ENCODE measurements around the gene TPO.

Gene TPO

DNA sequence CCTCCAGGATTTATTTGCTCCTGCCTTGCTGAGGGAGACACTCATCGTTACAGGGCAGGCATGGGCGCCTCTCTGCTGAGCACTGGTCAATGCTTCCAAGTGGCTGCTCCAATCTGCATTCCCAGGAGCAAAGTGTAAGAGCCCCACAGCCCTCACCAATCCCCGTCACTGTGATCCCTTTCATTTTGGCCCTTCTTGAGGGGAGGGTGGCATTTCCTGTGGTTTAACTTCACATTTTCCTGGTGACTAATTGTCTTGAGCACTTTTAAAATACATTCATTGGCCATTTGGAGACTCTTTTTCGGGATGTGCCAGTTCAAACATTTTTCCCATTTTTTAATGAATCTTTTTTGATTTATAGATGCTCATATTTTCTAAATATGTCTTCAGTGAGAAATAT lies 33.0 kb downstream of the TPO start:
- DNase-seq (ENCODE audit: low spot score), result no peak
- TF ChIP-seq CTCF (IDR thresholded peaks at IDR 0.05; ENCODE audit: extremely low read depth, missing control alignments), result no peak

- no peak for DNase-seq (ENCODE audit: low spot score)
- TF ChIP-seq CTCF (IDR thresholded peaks at IDR 0.05; ENCODE audit: extremely low read depth, missing control alignments), result no peak
Observed at GRCh38 chr2:1448009-1448408, 34.7 kb downstream of the TPO start.

GRCh38 chr2:1450915-1451314 lies 37.7 kb downstream of the TPO start:
- TF ChIP-seq CTCF (IDR thresholded peaks at IDR 0.05; ENCODE audit: extremely low read depth, missing control alignments), result no peak
- DNase-seq (ENCODE audit: low spot score), result no peak

DNA sequence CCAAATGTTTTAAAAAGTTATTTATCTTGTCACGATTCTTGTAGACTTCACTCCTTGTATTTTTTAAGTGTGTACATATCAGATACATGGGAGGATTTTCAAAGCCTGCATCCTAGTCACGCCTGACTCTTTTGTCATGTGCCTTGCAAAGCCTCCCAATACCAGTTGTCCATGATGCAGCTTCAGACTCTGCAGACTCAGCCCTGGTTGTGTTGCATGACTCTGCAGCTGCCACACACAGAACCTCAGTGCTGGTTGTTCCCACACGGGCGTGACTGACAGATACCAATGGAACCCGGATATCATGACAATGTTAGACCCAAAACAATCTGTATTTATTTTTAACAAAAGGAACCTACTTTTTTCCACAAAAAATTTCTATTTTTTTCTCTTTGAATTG lies 38.2 kb downstream of the TPO start:
- TF ChIP-seq CTCF (IDR thresholded peaks at IDR 0.05; ENCODE audit: extremely low read depth, missing control alignments), result no peak
- DNase-seq (ENCODE audit: low spot score), result no peak

GRCh38 chr2:1453561-1453960 lies 40.3 kb downstream of the TPO start:
- no peak for TF ChIP-seq CTCF (IDR thresholded peaks at IDR 0.05; ENCODE audit: extremely low read depth, missing control alignments)

GRCh38 chr2:1454346-1454745 lies 41.1 kb downstream of the TPO start:
- TF ChIP-seq CTCF (IDR thresholded peaks at IDR 0.05; ENCODE audit: extremely low read depth, missing control alignments), result no peak
- no peak for DNase-seq (ENCODE audit: low spot score)

More at GRCh38 chr2:1453561-1453960, 40.3 kb downstream of the TPO start:
- DNase-seq (ENCODE audit: low spot score), result no peak

DNA sequence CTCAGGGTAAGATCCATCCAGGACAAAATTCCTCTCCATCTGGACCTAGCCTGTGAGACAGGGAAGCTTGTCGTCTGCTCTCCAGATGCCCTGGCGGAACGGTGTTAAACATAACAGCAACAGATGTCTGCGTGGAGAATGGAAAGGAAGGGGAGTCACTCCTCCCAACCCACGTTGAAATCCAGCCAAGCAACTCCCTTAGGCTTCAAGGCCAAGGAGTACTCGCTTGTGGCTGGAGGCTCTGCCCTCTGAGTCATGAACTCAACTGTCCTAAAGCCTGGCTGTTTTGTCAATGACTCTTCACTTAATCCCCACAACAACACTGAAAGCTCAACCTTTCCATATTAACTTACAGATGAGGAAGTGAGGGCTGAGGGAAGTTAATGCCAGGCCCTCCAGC lies 42.2 kb downstream of the TPO start:
- DNase-seq (ENCODE audit: low spot score), result no peak
- TF ChIP-seq CTCF (IDR thresholded peaks at IDR 0.05; ENCODE audit: extremely low read depth, missing control alignments), result no peak

Data from GM20000 (cell line).